Loucy (cell line): Measurements from ENCODE around the gene TLE5.

Experiments
- CTCF ChIP-seq: fragments of 200-600 bp; sonication (generic); conservative IDR thresholded peaks from 2 replicates; pipeline ENCODE4 v1.5.1; 2014; ENCODE audit warnings: mild to moderate bottlenecking, antibody characterized with exemption, low read length
- EZH2phosphoT487 ChIP-seq: fragments of 200-600 bp; IDR thresholded peaks from 2 replicates; pipeline ENCODE4 v1.6.1; 2018; ENCODE audit warnings: antibody characterized with exemption, mild to moderate bottlenecking, moderate library complexity, borderline replicate concordance

GRCh38 chr19:3013263-3013725 lies 49.0 kb downstream of the TLE5 start:
- TF ChIP-seq CTCF, result no peak
- no peak for TF ChIP-seq EZH2phosphoT487
